Embryonic facial prominence (tissue), 1 donor: ENCODE measurements around the gene SIMC1.
A peak's percentile ranks its signal among the peaks of the same experiment; 100 is the strongest.

Source experiments
- DNase-seq: peaks from one replicate; pipeline ENCODE4 v3.0.0-alpha.2; 2016; ENCODE audit errors: extremely low spot score

The SIMC1 gene

GRCh38 chr5:176388444-176389134 lies 150.4 kb downstream of the SIMC1 start, which contains the start of the genes HIGD2A and NOP16:
HIGD2A (plus strand) TSS chr5:176388751; CDS start chr5:176388820, 69 bp downstream.
NOP16 (minus strand) TSS chr5:176388598; CDS start chr5:176388539, 59 bp downstream.
- peak; percentile 100 for DNase-seq

- DNase-seq: no peak
These were observed 151.2 kb downstream of the SIMC1 start for GRCh38 chr5:176389135-176390123.

- DNase-seq: no peak
These were observed 153.3 kb downstream of the SIMC1 start for GRCh38 chr5:176391479-176391878.

GRCh38 chr5:176391999-176392398 lies 153.8 kb downstream of the SIMC1 start:
- no peak for DNase-seq

- no peak for DNase-seq
These were observed 154.3 kb downstream of the SIMC1 start for GRCh38 chr5:176392526-176392925.

GRCh38 chr5:176394096-176394495 lies 155.9 kb downstream of the SIMC1 start:
- no peak for DNase-seq

GRCh38 chr5:176394881-176395675 lies 156.9 kb downstream of the SIMC1 start:
- DNase-seq: no peak
